ENCODE data around the gene VMP1.
"Not testable (repeated sequence)": the region's sequence is repeated elsewhere in the genome, so short reads cannot be mapped to it uniquely, and the experiment has no call there.

DNA sequence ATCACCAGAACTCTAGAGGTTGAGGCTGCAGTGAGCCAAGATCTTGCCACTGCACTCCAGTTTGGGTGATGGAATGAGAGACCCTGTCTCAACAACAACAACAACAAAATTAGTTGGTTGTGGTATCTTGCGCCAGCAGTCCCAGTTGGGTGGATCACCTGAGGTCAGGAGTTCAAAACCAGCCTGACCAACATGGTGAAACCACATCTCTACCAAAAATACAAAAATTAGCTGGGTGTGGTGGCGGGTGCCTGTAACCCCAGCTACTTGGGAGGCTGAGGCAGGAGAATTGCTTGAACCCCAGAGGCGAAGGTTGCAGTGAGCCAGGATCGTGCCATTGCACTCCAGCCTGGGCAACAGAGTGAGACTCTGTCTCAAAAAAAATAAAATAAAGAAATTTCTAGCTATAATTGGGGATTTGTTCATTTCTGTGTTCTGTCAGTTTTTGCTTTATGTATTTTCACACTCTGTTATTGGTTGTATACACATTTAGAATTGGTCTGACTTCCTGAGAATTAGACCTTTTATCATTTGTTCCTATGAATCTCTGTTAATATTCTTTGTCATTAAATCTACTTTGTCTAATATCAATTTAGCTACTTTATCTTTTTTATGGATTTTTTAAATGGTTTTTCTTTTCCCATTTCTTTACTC lies 51.7 kb downstream of the VMP1 start:
- TF ChIP-seq, protein P1, sequence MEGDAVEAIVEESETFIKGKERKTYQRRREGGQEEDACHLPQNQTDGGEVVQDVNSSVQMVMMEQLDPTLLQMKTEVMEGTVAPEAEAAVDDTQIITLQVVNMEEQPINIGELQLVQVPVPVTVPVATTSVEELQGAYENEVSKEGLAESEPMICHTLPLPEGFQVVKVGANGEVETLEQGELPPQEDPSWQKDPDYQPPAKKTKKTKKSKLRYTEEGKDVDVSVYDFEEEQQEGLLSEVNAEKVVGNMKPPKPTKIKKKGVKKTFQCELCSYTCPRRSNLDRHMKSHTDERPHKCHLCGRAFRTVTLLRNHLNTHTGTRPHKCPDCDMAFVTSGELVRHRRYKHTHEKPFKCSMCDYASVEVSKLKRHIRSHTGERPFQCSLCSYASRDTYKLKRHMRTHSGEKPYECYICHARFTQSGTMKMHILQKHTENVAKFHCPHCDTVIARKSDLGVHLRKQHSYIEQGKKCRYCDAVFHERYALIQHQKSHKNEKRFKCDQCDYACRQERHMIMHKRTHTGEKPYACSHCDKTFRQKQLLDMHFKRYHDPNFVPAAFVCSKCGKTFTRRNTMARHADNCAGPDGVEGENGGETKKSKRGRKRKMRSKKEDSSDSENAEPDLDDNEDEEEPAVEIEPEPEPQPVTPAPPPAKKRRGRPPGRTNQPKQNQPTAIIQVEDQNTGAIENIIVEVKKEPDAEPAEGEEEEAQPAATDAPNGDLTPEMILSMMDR (conservative IDR thresholded peaks at IDR 0.05; ENCODE audit: low read length) = not testable (repeated sequence)
- TF ChIP-seq EZH2phosphoT487 (IDR thresholded peaks at IDR 0.05; ENCODE audit: borderline replicate concordance, low read depth, low read length) = not testable (repeated sequence)

Measured in OCI-LY7 (cell line).